PC-9 (cell line): Measurements from ENCODE around the gene MZT1. TPM values are rescaled to one million over a fixed set of nuclear protein-coding genes. Genes with fewer than 3 reads are reported as not detected.

Experiments
- BruUV-seq: library from RNA; stranded (reverse); fragments of 400-500 nt; replicated peaks from 2 replicates; lab custom pipeline; 2021; lab: Mats Ljungman, UMichigan
- CTCF ChIA-PET: fragments of 300-600 bp; sonication (Branson Sonifier 250); formaldehyde crosslinking; loops from one replicate; lab custom pipeline; 2022; ENCODE audit warnings: antibody characterized with exemption; lab: Charles Lee
- POLR2A ChIA-PET: fragments of 300-600 bp; sonication (Branson Sonifier 250); formaldehyde crosslinking; loops from one replicate; lab custom pipeline; 2022; ENCODE audit warnings: antibody characterized with exemption; ENCODE audit not compliant: unreplicated experiment; lab: Charles Lee
- DNase-seq, 2 experiments: peaks; one replicate each; pipeline versions ENCODE4 v3.0.0 to v3.0.0-alpha.2; 2015 to 2022; ENCODE audit warnings: mixed read lengths in 1 of 2
- H2AFZ ChIP-seq: fragments of 200-600 bp; sonication (generic); 2 replicates; pipeline ENCODE4 v1.8.1; 2017; ENCODE audit warnings: antibody characterized with exemption
- H3F3A ChIP-seq: fragments of 200-600 bp; sonication (generic); 2 replicates; pipeline ENCODE4 v1.8.1; 2017; ENCODE audit warnings: antibody characterized with exemption, mild to moderate bottlenecking, low read depth; ENCODE audit not compliant: insufficient read depth
- H3K27ac ChIP-seq: fragments of 200-600 bp; sonication (generic); 2 replicates; pipeline ENCODE4 v1.6.1; 2016; ENCODE audit warnings: mixed run types
- H3K27me3 ChIP-seq: fragments of 200-600 bp; sonication (generic); 2 replicates; pipeline ENCODE4 v1.6.1; 2016; ENCODE audit warnings: low read depth, mixed run types; ENCODE audit not compliant: insufficient read depth
- H3K36me3 ChIP-seq: fragments of 200-600 bp; sonication (generic); 2 replicates; pipeline ENCODE4 v1.6.1; 2016; ENCODE audit warnings: low read depth, mixed run types
- H3K4me1 ChIP-seq: fragments of 200-600 bp; sonication (generic); replicated peaks from 2 replicates; pipeline ENCODE4 v1.6.1; 2016; ENCODE audit warnings: mixed run types; ENCODE audit not compliant: insufficient read depth
- H3K4me2 ChIP-seq: fragments of 200-600 bp; sonication (generic); 2 replicates; pipeline ENCODE4 v1.6.1; 2017; ENCODE audit warnings: mixed run types
- H3K4me3 ChIP-seq: fragments of 200-600 bp; sonication (generic); 2 replicates; pipeline ENCODE4 v1.6.1; 2016; ENCODE audit warnings: mixed run types
- H3K79me2 ChIP-seq: fragments of 200-600 bp; sonication (generic); 2 replicates; pipeline ENCODE4 v1.6.1; 2017; ENCODE audit warnings: low read depth, mixed run types
- H3K9me2 ChIP-seq: fragments of 200-600 bp; sonication (generic); 2 replicates; pipeline ENCODE4 v1.8.1; 2017; ENCODE audit warnings: mild to moderate bottlenecking; ENCODE audit not compliant: insufficient read depth
- H3K9me3 ChIP-seq: fragments of 200-600 bp; sonication (generic); 2 replicates; pipeline ENCODE4 v1.8.1; 2016; ENCODE audit warnings: low read depth; ENCODE audit not compliant: insufficient read depth
- H4K20me1 ChIP-seq: fragments of 200-600 bp; sonication (generic); 2 replicates; pipeline ENCODE4 v1.8.1; 2017; ENCODE audit not compliant: insufficient read depth
- CTCF ChIP-seq: fragments of 200-600 bp; sonication (generic); conservative IDR thresholded peaks from 2 replicates; pipeline ENCODE4 v1.6.1; 2017; ENCODE audit warnings: mixed run types, antibody characterized with exemption, mild to moderate bottlenecking, moderate library complexity
- EZH2 ChIP-seq: fragments of 200-600 bp; sonication (generic); IDR thresholded peaks from 2 replicates; pipeline ENCODE4 v1.8.0; 2017; ENCODE audit warnings: antibody characterized with exemption, low read depth
- intact Hi-C: fragments of 100-400 bp; cut with micrococcal nuclease; formaldehyde crosslinking; loops from one replicate; pipeline ENCODE4 v1.10.0; 2022; ENCODE audit not compliant: unreplicated experiment
- total RNA-seq: library from RNA; stranded (reverse); gene quantifications from 2 replicates; pipeline ENCODE4 v1.2.3, GENCODE V29; 2021

The MZT1 gene
- total RNA-seq, 1 experiment from 2014 or later, result 21.0 TPM

GRCh38 chr13:72680353-72680752 lies 47.1 kb downstream of the MZT1 start:
- no peaks in the 10 kb centered on the region for H3K4me1 ChIP-seq
- no peaks in the 10 kb centered on the region for H3K36me3 ChIP-seq
- CTCF ChIA-PET, result no interaction called here
- BruUV-seq, result no TSS peak
- intact Hi-C loops, result no loop called here
- H3K27me3 ChIP-seq, result no peaks in the 10 kb centered on the region; the same call in 1 of the 2 replicates
- H3F3A ChIP-seq, result no peaks in the 10 kb centered on the region
- no peaks in the 10 kb centered on the region for H3K79me2 ChIP-seq
- DNase-seq, result no peak
- POLR2A ChIA-PET, result no interaction called here
- TF ChIP-seq EZH2 (no peak), CTCF (no peak)
- no peak overlapping the region for H3K27ac ChIP-seq
- H2AFZ ChIP-seq, result no peak overlapping the region
- no peak overlapping the region for H3K4me3 ChIP-seq
- no peak overlapping the region for H3K4me2 ChIP-seq
- no peaks in the 10 kb centered on the region for H4K20me1 ChIP-seq
- H3K9me3 ChIP-seq, result no peaks in the 10 kb centered on the region
- no peaks in the 10 kb centered on the region for H3K9me2 ChIP-seq

GRCh38 chr13:72678312-72678711 lies 49.1 kb downstream of the MZT1 start:
- Histone ChIP-seq H3K4me1 (no peaks in the 10 kb centered on the region), H3K79me2 (no peaks in the 10 kb centered on the region), H3F3A (no peaks in the 10 kb centered on the region), H3K27ac (no peak overlapping the region), H2AFZ (no peak overlapping the region), H3K27me3 (no peaks in the 10 kb centered on the region), H3K36me3 (no peaks in the 10 kb centered on the region), H4K20me1 (no peaks in the 10 kb centered on the region), H3K4me2 (no peak overlapping the region), H3K9me2 (no peaks in the 10 kb centered on the region), H3K9me3 (no peaks in the 10 kb centered on the region), H3K4me3 (no peak overlapping the region)
- no peak for DNase-seq
- TF ChIP-seq CTCF (no peak), EZH2 (no peak)
- no TSS peak for BruUV-seq
- ChIA-PET POLR2A (no interaction called here), CTCF (no interaction called here)
- intact Hi-C loops, result no loop called here

GRCh38 chr13:72677431-72677830 lies 50.0 kb downstream of the MZT1 start:
- TF ChIP-seq CTCF, result no peak
- TF ChIP-seq EZH2, result no peak
- H3K4me1 ChIP-seq, result no peaks in the 10 kb centered on the region
- DNase-seq, result no peak
- no peaks in the 10 kb centered on the region for H3K36me3 ChIP-seq
- H3K79me2 ChIP-seq, result no peaks in the 10 kb centered on the region
- H3K4me3 ChIP-seq, result no peak overlapping the region
- ChIA-PET CTCF (no interaction called here), POLR2A (no interaction called here)
- H2AFZ ChIP-seq, result no peak overlapping the region
- no peaks in the 10 kb centered on the region for H3K9me2 ChIP-seq
- H3K4me2 ChIP-seq, result no peak overlapping the region
- intact Hi-C loops, result no loop called here
- no peaks in the 10 kb centered on the region for H3K9me3 ChIP-seq
- no TSS peak for BruUV-seq
- no peak overlapping the region for H3K27ac ChIP-seq
- no peaks in the 10 kb centered on the region for H3F3A ChIP-seq
- H3K27me3 ChIP-seq, result 0 out of 2 replicates have a peak, but pooled peaks cover 5% of the 10 kb centered on the region
- no peaks in the 10 kb centered on the region for H4K20me1 ChIP-seq
